Stimulated activated CD4-positive, alpha-beta T cell treated with anti-CD3 and anti-CD28 coated beads, Interleukin-12 subunit alpha, Interleukin-12 subunit beta, amount 100 ng/mL, for 24 hours (primary cell): ENCODE results near the gene TBC1D8.

Experiments
- DNase-seq, 2 experiments: peaks; one replicate each; pipeline ENCODE4 v3.0.0-alpha.2; 2020; ENCODE audit warnings: low read depth in 2 of 2

Gene TBC1D8

GRCh38 chr2:101162561-101163330 is 11.6 kb upstream of the TBC1D8 start:
- no peak for DNase-seq

GRCh38 chr2:101161658-101162057 is 10.5 kb upstream of the TBC1D8 start:
- DNase-seq, result no peak

DNA sequence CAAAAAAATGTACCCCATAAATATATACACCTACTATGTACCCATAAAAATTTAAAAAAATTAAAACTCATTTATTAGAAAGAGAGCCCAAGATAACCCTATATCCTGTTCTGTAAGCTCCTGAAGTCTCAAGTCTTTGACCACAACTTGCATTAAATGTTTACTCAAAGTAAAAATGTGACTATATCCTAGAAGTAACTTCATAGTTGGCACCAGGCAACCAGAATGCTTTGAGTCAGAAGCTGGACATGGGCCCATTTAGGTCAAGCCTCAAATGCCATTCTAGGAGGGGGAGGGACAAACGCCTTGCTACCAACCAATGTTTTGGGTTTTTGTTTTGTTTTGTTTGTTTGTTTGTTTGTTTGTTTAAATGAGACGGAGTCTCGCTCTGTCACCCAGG is 9.3 kb upstream of the TBC1D8 start:
- no peak for DNase-seq

GRCh38 chr2:101159526-101159925 is 8.3 kb upstream of the TBC1D8 start:
- no peak for DNase-seq

DNA sequence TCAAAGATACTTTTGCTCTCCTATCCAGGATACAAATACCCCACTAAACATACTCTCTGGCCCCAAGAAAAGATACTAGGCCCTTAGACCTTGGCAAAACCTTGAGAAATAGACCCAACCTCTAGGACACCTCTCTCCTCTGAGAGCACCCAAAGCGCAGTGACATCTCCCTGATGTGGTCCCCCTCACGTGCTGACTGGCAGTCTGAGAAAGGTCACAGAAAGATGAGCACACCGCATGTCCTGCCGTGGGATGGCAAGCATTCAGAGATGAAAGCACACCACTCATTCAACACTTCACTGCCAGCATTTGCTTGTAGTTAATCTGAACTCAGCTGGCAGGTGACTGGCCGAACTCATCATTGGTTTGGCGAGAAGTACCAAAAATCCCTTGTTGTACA is 6.1 kb upstream of the TBC1D8 start:
- no peak for DNase-seq

GRCh38 chr2:101153787-101154186 is 2.6 kb upstream of the TBC1D8 start:
- DNase-seq, result no peak

- no peak for DNase-seq
These were observed 2.0 kb upstream of the TBC1D8 start for GRCh38 chr2:101153077-101153707.

GRCh38 chr2:101152272-101153076 is 1.3 kb upstream of the TBC1D8 start:
- DNase-seq, result no peak

GRCh38 chr2:101151859-101152271 is 683 bp upstream of the TBC1D8 start:
- no peak for DNase-seq

- DNase-seq, result no peak
These were observed 656 bp downstream of the TBC1D8 start for GRCh38 chr2:101150306-101151145.

- no peak for DNase-seq
These were observed 1.7 kb downstream of the TBC1D8 start for GRCh38 chr2:101149241-101150192.

GRCh38 chr2:101148777-101149176 is 2.4 kb downstream of the TBC1D8 start:
- DNase-seq, result no peak

- no peak for DNase-seq
These were observed 3.2 kb downstream of the TBC1D8 start for GRCh38 chr2:101147971-101148370.

- no peak for DNase-seq
These were observed 4.1 kb downstream of the TBC1D8 start for GRCh38 chr2:101147062-101147461.

- DNase-seq, result no peak
These were observed 4.6 kb downstream of the TBC1D8 start for GRCh38 chr2:101146535-101146934.

- DNase-seq, result no peak
These were observed 5.8 kb downstream of the TBC1D8 start for GRCh38 chr2:101145406-101145805.

GRCh38 chr2:101142163-101142562 is 9.0 kb downstream of the TBC1D8 start:
- DNase-seq, result no peak

GRCh38 chr2:101140978-101141655 is 10.1 kb downstream of the TBC1D8 start:
- no peak for DNase-seq

DNA sequence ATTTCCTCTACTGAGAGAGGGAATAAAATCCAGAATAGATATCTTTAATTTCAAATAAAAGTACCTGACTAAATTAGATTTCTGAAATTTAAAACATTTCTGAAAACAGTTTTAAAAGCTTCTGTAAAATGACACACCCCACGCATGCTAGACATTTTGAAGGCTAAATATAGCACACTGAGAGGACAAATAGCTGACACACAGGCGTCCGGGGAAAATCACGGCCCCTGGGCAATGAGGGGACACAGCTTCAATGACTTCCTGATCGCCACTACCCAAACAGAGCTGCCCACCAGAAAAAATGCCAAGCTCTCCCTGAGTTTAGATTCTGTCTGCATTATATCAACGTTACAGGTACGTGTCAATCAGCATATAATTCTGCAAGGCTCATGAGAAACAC is 10.9 kb downstream of the TBC1D8 start:
- DNase-seq, result no peak

DNA sequence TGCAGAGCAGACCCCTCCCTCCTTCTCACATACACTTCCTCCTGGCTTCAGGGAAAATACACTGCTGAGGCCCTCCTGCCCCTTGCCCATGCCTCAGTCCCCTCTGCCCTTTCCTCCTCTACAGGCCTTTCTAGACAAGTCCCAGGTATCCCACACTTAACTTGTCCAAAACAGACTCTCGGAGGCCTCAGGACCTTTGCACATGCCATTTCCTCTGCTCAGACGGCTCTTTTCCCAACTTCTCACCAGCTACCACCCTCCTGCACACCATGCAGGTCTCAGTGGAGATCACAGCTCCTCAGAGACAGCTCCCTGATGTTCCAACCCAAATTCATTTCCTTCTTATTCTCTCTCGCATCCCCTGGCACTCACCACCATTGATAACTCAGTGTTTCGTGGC is 11.7 kb downstream of the TBC1D8 start:
- DNase-seq, result no peak
